Parathyroid adenoma (tissue), 2 donors: ENCODE results near the gene MIX23.

Experiments
- H2AFZ ChIP-seq: fragments of 300-600 bp; sonication (generic); one replicate; pipeline ENCODE4 v1.7.0; 2017; ENCODE audit warnings: antibody characterized with exemption, mild to moderate bottlenecking
- H3K27ac ChIP-seq: fragments of 300-600 bp; sonication (generic); one replicate; pipeline ENCODE4 v1.7.0; 2017
- H3K27me3 ChIP-seq: fragments of 300-600 bp; sonication (generic); one replicate; pipeline ENCODE4 v1.7.0; 2017; ENCODE audit warnings: low read length; ENCODE audit not compliant: control insufficient read depth, insufficient read depth
- H3K36me3 ChIP-seq: fragments of 300-600 bp; sonication (generic); one replicate; pipeline ENCODE4 v1.7.0; 2017; ENCODE audit warnings: low read length; ENCODE audit not compliant: control insufficient read depth, insufficient read depth
- H3K4me1 ChIP-seq: fragments of 300-600 bp; sonication (generic); one replicate; pipeline ENCODE4 v1.7.0; 2017; ENCODE audit warnings: control low read depth
- H3K4me2 ChIP-seq: fragments of 300-600 bp; sonication (generic); one replicate; pipeline ENCODE4 v1.7.0; 2017; ENCODE audit warnings: low read length
- H3K4me3 ChIP-seq: fragments of 300-600 bp; sonication (generic); one replicate; pipeline ENCODE4 v1.7.0; 2017; ENCODE audit warnings: low read depth, low read length
- H3K79me2 ChIP-seq: fragments of 300-600 bp; sonication (generic); one replicate; pipeline ENCODE4 v1.7.0; 2017; ENCODE audit warnings: control low read depth
- H3K9ac ChIP-seq: fragments of 300-600 bp; sonication (generic); one replicate; pipeline ENCODE4 v1.7.0; 2017; ENCODE audit warnings: mild to moderate bottlenecking
- H3K9me3 ChIP-seq: fragments of 300-600 bp; sonication (generic); one replicate; pipeline ENCODE4 v1.7.0; 2017; ENCODE audit warnings: low read length; ENCODE audit not compliant: control insufficient read depth
- CTCF ChIP-seq: fragments of 300-600 bp; sonication (generic); IDR thresholded peaks from one replicate; pipeline ENCODE4 v1.7.0; 2017; ENCODE audit warnings: antibody characterized with exemption, mild to moderate bottlenecking
- donor health status: primary hyperparathyroidism.

Gene MIX23

GRCh38 chr3:122421101-122421500, 38.1 kb upstream of the MIX23 start:
- Histone ChIP-seq H3K27ac (no peak overlapping the region), H3K27me3 (no peaks in the 10 kb centered on the region), H3K36me3 (no peaks in the 10 kb centered on the region), H3K4me3 (no peak overlapping the region), H3K4me1 (peaks cover 4% of the 10 kb centered on the region), H3K9ac (no peak overlapping the region), H3K4me2 (no peak overlapping the region), H3K79me2 (peaks cover 15% of the 10 kb centered on the region), H3K9me3 (no peaks in the 10 kb centered on the region), H2AFZ (no peak overlapping the region)
- TF ChIP-seq CTCF = no peak

DNA sequence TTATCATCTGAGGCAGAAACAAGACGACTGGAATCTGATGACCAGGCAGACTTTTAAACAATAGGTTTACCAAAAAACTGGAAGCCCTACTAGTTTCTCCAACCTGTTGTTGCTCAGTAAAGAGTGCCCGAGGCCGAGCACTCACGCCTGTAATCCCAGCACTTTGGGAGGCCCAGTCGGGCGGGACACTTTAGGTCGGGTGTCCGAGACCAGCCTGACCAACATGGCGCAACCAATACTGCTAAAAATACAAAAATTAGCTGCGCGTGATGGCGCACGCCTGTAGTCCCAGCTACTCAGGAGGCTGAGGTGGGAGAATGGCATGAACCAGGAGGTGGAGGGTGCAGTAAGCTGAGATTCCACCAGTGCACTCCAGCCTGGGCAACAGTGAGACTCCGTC, 33.9 kb upstream of the MIX23 start:
- H3K27me3 ChIP-seq = no peaks in the 10 kb centered on the region
- H3K4me1 ChIP-seq = peaks cover 10% of the 10 kb centered on the region
- H3K4me2 ChIP-seq = peak overlapping the region; percentile 94
- H3K9ac ChIP-seq = no peak overlapping the region
- H3K36me3 ChIP-seq = no peaks in the 10 kb centered on the region
- H3K27ac ChIP-seq = no peak overlapping the region
- no peaks in the 10 kb centered on the region for H3K9me3 ChIP-seq
- TF ChIP-seq CTCF = no peak
- no peak overlapping the region for H2AFZ ChIP-seq
- H3K4me3 ChIP-seq = peak overlapping the region; percentile 93
- peaks cover 20% of the 10 kb centered on the region for H3K79me2 ChIP-seq

- Histone ChIP-seq H3K79me2 (peaks cover 20% of the 10 kb centered on the region), H3K27ac (peak within 1 kb of the TSS; percentile 92), H3K36me3 (no peaks in the 10 kb centered on the region), H3K4me3 (peak within 1 kb of the TSS; percentile 93), H3K9ac (peak within 1 kb of the TSS; percentile 39), H2AFZ (peak within 1 kb of the TSS; percentile 83), H3K27me3 (no peaks in the 10 kb centered on the region), H3K9me3 (no peaks in the 10 kb centered on the region), H3K4me1 (peaks cover 10% of the 10 kb centered on the region), H3K4me2 (peak within 1 kb of the TSS; percentile 94)
- no peak for TF ChIP-seq CTCF
Observed at GRCh38 chr3:122415762-122416654, 33.0 kb upstream of the MIX23 start, which contains the start of gene WDR5B. Gene WDR5B, minus strand, starts transcription at chr3:122416062. Its CDS starts 534 bp downstream, at chr3:122415528.

GRCh38 chr3:122415104-122415744, 32.2 kb upstream of the MIX23 start:
- Histone ChIP-seq H3K4me3 (peak overlapping the region; percentile 93), H3K4me2 (peak overlapping the region; percentile 94), H3K27ac (peak overlapping the region; percentile 92), H3K9ac (peak overlapping the region; percentile 9), H3K9me3 (no peaks in the 10 kb centered on the region), H3K27me3 (no peaks in the 10 kb centered on the region), H3K36me3 (no peaks in the 10 kb centered on the region), H3K79me2 (peaks cover 23% of the 10 kb centered on the region), H3K4me1 (peaks cover 10% of the 10 kb centered on the region), H2AFZ (peak overlapping the region; percentile 83)
- no peak for TF ChIP-seq CTCF
